ENCODE results near the gene TRUB2.
A peak's percentile ranks its signal among the peaks of the same experiment; 100 is the strongest.

TRUB2 gene

GRCh38 chr9:128335161-128335560 lies 12.9 kb upstream of the TRUB2 start:
- TF ChIP-seq POLR2A (IDR thresholded peaks at IDR 0.05; ENCODE audit: low read length) (no peak), GATA1 (IDR thresholded peaks at IDR 0.05; ENCODE audit: low read depth, low read length) (no peak)
- no peak for DNase-seq

GRCh38 chr9:128333451-128333869 lies 11.2 kb upstream of the TRUB2 start:
- TF ChIP-seq GATA1 (IDR thresholded peaks at IDR 0.05; ENCODE audit: low read depth, low read length) (no peak), POLR2A (IDR thresholded peaks at IDR 0.05; ENCODE audit: low read length) (no peak)
- DNase-seq: no peak

- no peak for DNase-seq
- TF ChIP-seq GATA1 (IDR thresholded peaks at IDR 0.05; ENCODE audit: low read depth, low read length) (no peak), POLR2A (IDR thresholded peaks at IDR 0.05; ENCODE audit: low read length) (no peak)
Measured at GRCh38 chr9:128325629-128326028, 3.4 kb upstream of the TRUB2 start.

GRCh38 chr9:128324401-128324800 lies 2.2 kb upstream of the TRUB2 start:
- no peak for TF ChIP-seq POLR2A (IDR thresholded peaks at IDR 0.05; ENCODE audit: low read length)
- TF ChIP-seq GATA1 (IDR thresholded peaks at IDR 0.05; ENCODE audit: low read depth, low read length): no peak
- DNase-seq: no peak

DNA sequence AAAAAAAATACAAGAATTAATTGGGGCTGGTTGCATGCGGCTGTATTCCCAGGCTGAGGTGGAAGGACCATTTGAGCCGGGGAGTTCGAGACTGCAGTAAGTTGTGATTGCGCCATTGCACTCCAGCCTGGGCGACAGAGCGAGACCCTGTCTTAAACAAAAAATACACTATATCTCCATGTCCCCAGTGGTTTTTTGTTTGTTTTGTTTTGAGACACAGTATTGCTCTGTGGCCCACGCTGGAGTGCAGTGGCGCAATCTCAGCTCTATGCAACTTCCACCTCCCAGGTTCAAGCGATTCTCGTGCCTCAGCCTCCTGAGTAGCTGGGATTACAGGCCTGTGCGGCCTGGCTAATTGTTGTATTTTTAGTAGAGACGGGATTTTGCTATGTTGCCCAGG lies 1.5 kb upstream of the TRUB2 start:
- TF ChIP-seq POLR2A (IDR thresholded peaks at IDR 0.05; ENCODE audit: low read length) (no peak), GATA1 (IDR thresholded peaks at IDR 0.05; ENCODE audit: low read depth, low read length) (no peak)
- DNase-seq: no peak

DNA sequence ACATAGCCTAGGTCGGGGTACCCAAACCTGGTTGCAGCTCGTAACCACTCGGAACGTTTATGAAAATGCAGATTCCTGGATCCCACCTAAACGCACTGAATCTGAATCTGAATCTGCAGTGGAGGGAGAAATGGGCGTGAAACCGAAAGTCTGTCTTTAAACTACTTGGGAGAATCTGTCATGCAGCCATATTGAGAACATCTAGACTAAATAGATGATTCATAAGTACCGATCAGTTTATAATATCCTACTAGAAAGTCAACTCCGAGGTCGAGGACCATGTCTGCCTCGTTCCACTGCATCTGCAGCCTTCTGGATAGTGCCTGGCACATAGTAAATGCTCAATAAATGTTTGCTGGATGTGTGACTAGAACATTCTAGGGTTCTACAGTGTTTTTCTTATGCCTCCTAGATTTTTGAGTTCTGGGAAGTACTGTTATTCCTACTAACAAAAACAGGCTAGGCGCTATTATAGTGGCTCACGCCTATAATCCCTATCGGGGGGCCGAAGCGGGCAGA lies 1.0 kb upstream of the TRUB2 start:
- TF ChIP-seq POLR2A (IDR thresholded peaks at IDR 0.05; ENCODE audit: low read length): no peak
- no peak for TF ChIP-seq GATA1 (IDR thresholded peaks at IDR 0.05; ENCODE audit: low read depth, low read length)
- DNase-seq: no peak

GRCh38 chr9:128321879-128322403 lies 306 bp downstream of the TRUB2 start:
- TF ChIP-seq POLR2A (IDR thresholded peaks at IDR 0.05; ENCODE audit: low read length) (no peak), GATA1 (IDR thresholded peaks at IDR 0.05; ENCODE audit: low read depth, low read length) (no peak)
- no peak for DNase-seq

GRCh38 chr9:128321343-128321742 lies 904 bp downstream of the TRUB2 start:
- no peak for DNase-seq
- TF ChIP-seq GATA1 (IDR thresholded peaks at IDR 0.05; ENCODE audit: low read depth, low read length): no peak
- no peak for TF ChIP-seq POLR2A (IDR thresholded peaks at IDR 0.05; ENCODE audit: low read length)

DNA sequence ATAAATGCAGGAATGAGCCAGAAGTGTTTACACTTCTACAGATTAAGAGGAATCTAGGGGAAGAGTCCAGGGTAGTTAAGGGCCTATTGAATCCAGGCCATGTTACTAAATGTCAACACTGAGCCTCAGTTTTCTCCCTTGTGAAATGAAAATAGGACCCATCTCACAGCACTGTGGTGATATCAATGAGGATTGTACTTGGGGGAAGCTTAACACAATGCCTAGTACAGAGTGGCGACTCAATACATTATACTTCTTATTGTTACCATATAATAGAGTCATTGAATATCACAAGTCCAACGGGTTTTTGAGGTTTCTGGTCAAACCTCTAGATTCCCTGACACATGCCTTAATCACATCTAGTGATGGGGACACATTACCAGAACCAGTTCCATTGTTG lies 4.6 kb downstream of the TRUB2 start:
- no peak for TF ChIP-seq POLR2A (IDR thresholded peaks at IDR 0.05; ENCODE audit: low read length)
- TF ChIP-seq GATA1 (IDR thresholded peaks at IDR 0.05; ENCODE audit: low read depth, low read length): no peak
- no peak for DNase-seq

DNA sequence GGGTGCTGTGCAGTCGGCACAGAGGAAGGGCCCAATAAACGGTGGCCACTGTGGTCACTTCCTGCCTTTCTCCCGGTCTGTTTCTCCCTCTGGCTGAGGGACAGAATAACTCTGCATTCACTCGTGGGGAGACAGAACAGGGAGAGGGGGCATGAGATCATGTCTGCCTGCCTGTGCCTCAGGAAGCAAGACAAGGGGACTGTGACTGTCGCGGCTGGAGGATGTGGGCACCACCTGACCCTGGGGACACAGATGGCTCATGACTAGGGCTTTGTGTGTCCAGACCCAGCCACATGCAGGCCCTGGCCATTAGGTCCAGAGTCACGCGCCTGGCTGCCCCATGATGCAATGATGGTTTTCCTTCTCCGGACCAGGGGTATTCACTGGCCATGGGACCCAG lies 5.8 kb downstream of the TRUB2 start:
- TF ChIP-seq POLR2A (IDR thresholded peaks at IDR 0.05; ENCODE audit: low read length): no peak
- TF ChIP-seq GATA1 (IDR thresholded peaks at IDR 0.05; ENCODE audit: low read depth, low read length): no peak
- DNase-seq: no peak

GRCh38 chr9:128314697-128315096 lies 7.5 kb downstream of the TRUB2 start:
- DNase-seq: no peak
- TF ChIP-seq POLR2A (IDR thresholded peaks at IDR 0.05; ENCODE audit: low read length) (no peak), GATA1 (IDR thresholded peaks at IDR 0.05; ENCODE audit: low read depth, low read length) (no peak)

DNA sequence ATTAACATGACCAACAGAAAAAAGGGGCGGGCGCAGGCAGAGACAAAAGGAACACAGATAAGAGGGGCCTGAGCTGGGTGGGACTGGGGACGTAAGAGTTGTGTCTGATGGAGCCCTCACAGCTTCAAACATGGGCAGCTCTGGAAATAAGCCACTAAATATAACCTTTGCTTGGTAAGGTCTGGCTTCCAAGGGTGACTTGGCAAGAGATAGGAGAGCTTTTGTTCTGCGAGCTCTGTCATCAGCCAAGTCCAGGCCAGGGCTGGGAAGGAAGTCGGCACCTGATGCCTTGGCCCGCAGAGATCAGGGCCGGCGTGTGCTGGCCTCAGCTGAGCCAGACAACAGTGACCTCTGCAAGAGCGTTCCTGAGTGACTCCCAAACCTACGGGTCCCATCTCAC lies 11.8 kb downstream of the TRUB2 start:
- peak; percentile 51 to 69 for DNase-seq

GRCh38 chr9:128309551-128309950 lies 12.7 kb downstream of the TRUB2 start:
- TF ChIP-seq POLR2A (IDR thresholded peaks at IDR 0.05; ENCODE audit: low read length): no peak
- no peak for TF ChIP-seq GATA1 (IDR thresholded peaks at IDR 0.05; ENCODE audit: low read depth, low read length)
- no peak for DNase-seq

More for the DNA sequence above, 11.8 kb downstream of the TRUB2 start:
- TF ChIP-seq POLR2A (IDR thresholded peaks at IDR 0.05; ENCODE audit: low read length) (no peak), GATA1 (IDR thresholded peaks at IDR 0.05; ENCODE audit: low read depth, low read length) (no peak)

GRCh38 chr9:128304971-128305288 lies 17.3 kb downstream of the TRUB2 start:
- DNase-seq: no peak
- TF ChIP-seq POLR2A (IDR thresholded peaks at IDR 0.05; ENCODE audit: low read length): no peak
- no peak for TF ChIP-seq GATA1 (IDR thresholded peaks at IDR 0.05; ENCODE audit: low read depth, low read length)

DNA sequence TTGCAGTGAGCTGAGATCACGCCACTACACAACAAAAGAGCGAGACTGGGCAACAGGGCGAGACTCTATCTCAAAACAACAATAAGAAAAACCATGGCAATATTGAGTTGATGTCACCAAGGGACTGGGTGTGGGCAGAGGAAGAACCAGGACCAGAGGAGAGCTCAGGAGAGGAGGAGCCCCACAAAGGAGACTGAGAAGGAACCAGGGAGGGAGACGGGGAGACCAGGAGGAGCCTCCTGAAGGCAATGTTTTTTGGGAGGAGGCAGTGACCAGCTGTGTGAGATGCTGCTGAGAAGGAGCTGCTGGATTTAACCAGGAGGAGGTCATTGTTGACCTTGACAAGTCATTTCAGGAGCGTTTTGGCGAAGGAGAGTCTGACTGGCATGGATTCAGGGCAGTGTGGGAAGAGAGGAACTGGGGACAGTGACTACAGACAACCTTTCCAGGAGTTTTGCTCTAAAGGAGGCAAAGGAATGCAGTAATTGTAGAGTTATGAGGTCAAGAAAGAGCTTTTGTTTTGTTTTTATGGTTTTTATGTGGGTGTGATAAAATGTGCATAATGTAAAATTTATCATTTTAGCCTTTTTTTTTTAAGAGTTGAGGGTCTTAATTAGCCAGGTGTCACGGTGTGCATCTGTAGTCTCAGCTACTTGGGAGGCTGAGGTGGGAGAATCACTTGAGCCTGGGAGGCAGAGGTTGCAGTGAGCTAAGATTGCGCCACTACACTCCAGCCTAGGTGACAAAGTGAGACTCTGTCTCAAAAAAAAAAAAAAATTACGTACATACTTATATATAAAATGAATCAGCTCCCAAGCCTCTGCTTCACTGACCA lies 17.9 kb downstream of the TRUB2 start:
- no peak for DNase-seq
- no peak for TF ChIP-seq POLR2A (IDR thresholded peaks at IDR 0.05; ENCODE audit: low read length)
- no peak for TF ChIP-seq GATA1 (IDR thresholded peaks at IDR 0.05; ENCODE audit: low read depth, low read length)
